ENCODE data around the gene TIPRL. TPM values are rescaled to one million over a fixed set of nuclear protein-coding genes. Genes with fewer than 3 reads are reported as not detected.

The TIPRL gene
- total RNA-seq, 1 donor from 2014 or later: 30.9 TPM

Other genes starting within 250 kb of the TIPRL start
- gene DCAF6, start 242.3 kb upstream of the TIPRL start, total RNA-seq: 32.4 TPM
- gene MPC2, start 241.9 kb upstream of the TIPRL start, total RNA-seq: 53.9 TPM
- 4.0 TPM for gene GPR161, start 42.0 kb upstream of the TIPRL start, total RNA-seq
- 46.9 TPM for gene SFT2D2, start 47.0 kb downstream of the TIPRL start, total RNA-seq
- gene TBX19, start 101.9 kb downstream of the TIPRL start, total RNA-seq: 0.60 TPM